GM12878 (cell line): ENCODE measurements around the gene GZMM. TPM values are rescaled to one million over a fixed set of nuclear protein-coding genes. Genes with fewer than 3 reads are reported as not detected.

Source experiments
- BACH1 ChIP-seq: fragments of 450-650 bp; IDR thresholded peaks from 2 replicates; pipeline ENCODE4 v1.6.1; 2017; ENCODE audit warnings: mild to moderate bottlenecking, borderline replicate concordance
- BCL3 ChIP-seq: IDR thresholded peaks from 2 replicates; pipeline ENCODE4 v1.6.1; 2011; ENCODE audit warnings: borderline replicate concordance, low read depth, mild to moderate bottlenecking, moderate library complexity, low read length; ENCODE audit not compliant: insufficient read depth, poor library complexity, severe bottlenecking
- CHD4 ChIP-seq: fragments of 200-600 bp; sonication (generic); IDR thresholded peaks from 2 replicates; pipeline ENCODE4 v1.6.1; 2016; ENCODE audit warnings: mild to moderate bottlenecking
- HDAC2 ChIP-seq: fragments of 200-600 bp; sonication (generic); IDR thresholded peaks from 2 replicates; pipeline ENCODE4 v1.6.1; 2017
- JUND ChIP-seq: IDR thresholded peaks from 2 replicates; pipeline ENCODE4 v1.6.1; 2012; ENCODE audit warnings: low read depth, mild to moderate bottlenecking, low read length, improper control_type of control experiment, moderate library complexity
- LARP7 ChIP-seq: fragments of 450-650 bp; IDR thresholded peaks from 2 replicates; pipeline ENCODE4 v1.6.1; 2017; ENCODE audit warnings: mild to moderate bottlenecking
- NFXL1 ChIP-seq: fragments of 450-650 bp; IDR thresholded peaks from 2 replicates; pipeline ENCODE4 v1.6.1; 2017; ENCODE audit warnings: antibody characterized with exemption, mild to moderate bottlenecking, borderline replicate concordance
- NFYA ChIP-seq: IDR thresholded peaks from 2 replicates; pipeline ENCODE4 v1.6.1; 2011; ENCODE audit warnings: low read depth, mild to moderate bottlenecking, low read length, improper control_type of control experiment, borderline replicate concordance
- RAD51 ChIP-seq: fragments of 450-650 bp; IDR thresholded peaks from 2 replicates; pipeline ENCODE4 v1.6.1; 2016; ENCODE audit warnings: moderate library complexity, mild to moderate bottlenecking, inconsistent platforms
- RCOR1 ChIP-seq: conservative IDR thresholded peaks from 2 replicates; pipeline ENCODE4 v1.6.1; 2012; ENCODE audit warnings: low read depth, low read length, improper control_type of control experiment
- RFX5 ChIP-seq: IDR thresholded peaks from 2 replicates; pipeline ENCODE4 v1.6.1; 2011; ENCODE audit warnings: low read depth, low read length, improper control_type of control experiment
- SIN3A ChIP-seq: IDR thresholded peaks from 2 replicates; pipeline ENCODE4 v1.6.1; 2012; ENCODE audit warnings: low read depth, low read length, improper control_type of control experiment
- SKIL ChIP-seq: fragments of 450-650 bp; IDR thresholded peaks from 2 replicates; pipeline ENCODE4 v1.6.1; 2017; ENCODE audit warnings: mild to moderate bottlenecking, low read depth, inconsistent platforms; ENCODE audit not compliant: poor library complexity, severe bottlenecking
- SPI1 ChIP-seq: IDR thresholded peaks from 2 replicates; pipeline ENCODE4 v1.6.1; 2011; ENCODE audit warnings: low read depth, mild to moderate bottlenecking, low read length, moderate library complexity, borderline replicate concordance; ENCODE audit not compliant: insufficient read depth
- YBX1 ChIP-seq: fragments of 450-650 bp; IDR thresholded peaks from 2 replicates; pipeline ENCODE4 v1.6.1; 2016; ENCODE audit warnings: antibody characterized with exemption
- ZBTB33 ChIP-seq: fragments of 450-650 bp; IDR thresholded peaks from 2 replicates; pipeline ENCODE4 v1.6.1; 2017; ENCODE audit warnings: mild to moderate bottlenecking
- ZBTB4 ChIP-seq: fragments of 450-650 bp; formaldehyde crosslinking; IDR thresholded peaks from 2 replicates; pipeline ENCODE4 v1.4.0; 2022; ENCODE audit warnings: mild to moderate bottlenecking, moderate library complexity
- polyA plus RNA-seq, 11 experiments: library from polyadenylated mRNA; depleted of rRNA in 4 of 11; unstranded in 6 of 11; stranded (reverse) in 5 of 11; fragments of >200 nt; fragmentation: Nextera tagmentation in 4 of 11; fragmentation: Illumina TruSeq in 1 of 11; extraction: Ambion mirVana in 4 of 11; extraction: Trizol in 1 of 11; gene quantifications; 1 replicate in 1 of 11; 2 replicates in 10 of 11; pipeline versions ENCODE4 v1.2.1 to v1.2.3, GENCODE V29; 2011 to 2016; ENCODE audit warnings: inconsistent platforms in 2 of 11, missing spikeins in 2 of 11, low read depth in 1 of 11
- total RNA-seq, 4 experiments: library from RNA; depleted of rRNA in 3 of 4; stranded (reverse); fragments of >200 nt in 3 of 4; fragmentation: Illumina TruSeq in 1 of 4; extraction: Trizol in 1 of 4; gene quantifications; 2 replicates each; pipeline versions ENCODE4 v1.2.1 to v1.2.3, GENCODE V29; 2013 to 2021

Gene GZMM
- total and polyA plus RNA-seq, 10 of the 15 experiments (the other 5 are each of a cell fraction or from before 2014, with no cell fraction given): 0.09 to 0.48 (median 0.23) TPM; not detected in 7

- 0 out of 2 replicates have a peak, but pooled peaks have one; percentile 16 for TF ChIP-seq JUND
- TF ChIP-seq HDAC2: no peak
- peak; percentile 55 for TF ChIP-seq SKIL
- TF ChIP-seq CHD4: no peak
- no peak for TF ChIP-seq RFX5
- peak; percentile 58; the same call in 1 of the 2 replicates for TF ChIP-seq BACH1
- TF ChIP-seq BCL3: no peak
- TF ChIP-seq RAD51: peak; percentile 75
- no peak for TF ChIP-seq YBX1
- no peak for TF ChIP-seq NFYA
- TF ChIP-seq SIN3A: peak; percentile 21; the same call in 1 of the 2 replicates
- no peak for TF ChIP-seq SPI1
- no peak for TF ChIP-seq ZBTB33
- no peak for TF ChIP-seq ZBTB4 (CRISPR knock-in tag)
- TF ChIP-seq RCOR1: 0 out of 2 replicates have a peak, but pooled peaks have one; percentile 29
- no peak for TF ChIP-seq NFXL1
- peak; percentile 79 for TF ChIP-seq LARP7
Measured at GRCh38 chr19:507286-508203, 36.3 kb upstream of the GZMM start, which contains the start of gene TPGS1 (continued).
